ENCODE measurements around the gene CACNG5.
"Not testable (repeated sequence)": the region's sequence is repeated elsewhere in the genome, so short reads cannot be mapped to it uniquely, and the experiment has no call there.

Gene CACNG5

DNA sequence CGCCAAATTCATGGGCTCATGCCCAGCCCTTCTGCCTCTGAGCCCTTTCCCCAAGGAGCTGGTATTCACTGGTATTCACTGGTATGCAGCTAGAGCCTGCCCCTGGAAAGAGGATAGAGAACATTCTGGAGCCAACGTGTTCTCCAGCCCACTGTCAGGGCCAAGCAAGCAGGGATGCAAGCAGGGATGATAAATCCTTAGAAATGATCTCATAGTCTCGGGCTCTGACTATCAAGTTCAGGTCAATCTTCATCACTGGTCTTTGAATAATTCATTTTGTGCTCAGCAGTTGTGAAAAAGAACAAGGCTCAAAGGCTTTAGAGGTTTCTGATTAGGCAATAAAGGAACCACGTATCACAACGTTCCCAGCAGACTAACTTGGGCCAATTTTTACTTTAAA lies 57.3 kb downstream of the CACNG5 start:
- no peak for TF ChIP-seq CTCF (conservative IDR thresholded peaks at IDR 0.05)
- no peak overlapping the region for H3K27ac ChIP-seq

DNA sequence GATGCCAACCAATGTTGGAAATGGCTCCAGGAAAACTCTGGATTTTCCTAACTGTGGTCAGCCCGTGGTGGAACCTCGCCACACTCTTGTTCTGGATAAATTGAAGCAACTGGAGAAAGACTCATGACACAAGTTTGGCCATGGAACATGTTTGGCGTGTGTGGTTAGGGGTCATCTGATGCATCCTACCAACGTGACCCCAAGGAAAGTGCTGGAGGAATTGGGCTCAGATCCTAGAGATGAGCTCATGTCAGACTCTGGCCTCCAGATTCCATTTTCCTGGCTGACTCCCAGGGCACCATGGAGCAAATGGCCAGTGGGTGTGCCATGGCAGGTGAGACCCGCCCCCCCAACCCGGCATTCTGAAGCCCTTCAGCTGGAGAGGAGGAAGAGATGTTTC lies 58.5 kb downstream of the CACNG5 start:
- no peak for TF ChIP-seq CTCF (conservative IDR thresholded peaks at IDR 0.05)
- no peak overlapping the region for H3K27ac ChIP-seq

DNA sequence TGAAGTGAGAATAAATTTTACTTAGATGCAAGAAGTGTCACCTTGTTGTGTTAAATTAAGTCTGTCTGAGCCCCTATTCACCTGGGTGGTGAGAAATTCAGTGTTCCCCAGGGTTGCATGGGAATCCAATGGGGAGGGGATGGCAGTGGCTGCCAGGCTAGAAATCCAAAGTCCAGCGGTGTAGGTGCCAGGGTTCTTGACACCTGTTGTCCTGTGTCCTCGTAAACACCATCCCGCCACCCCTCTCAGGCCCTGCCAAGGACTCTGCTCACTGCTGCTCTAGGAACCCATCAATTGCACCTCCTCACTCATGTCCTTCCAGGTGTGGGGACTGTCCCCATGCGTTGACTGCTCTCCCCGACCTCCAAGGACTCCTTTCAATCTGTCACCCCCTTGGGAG lies 58.9 kb downstream of the CACNG5 start:
- no peak for TF ChIP-seq CTCF (conservative IDR thresholded peaks at IDR 0.05)
- H3K27ac ChIP-seq = no peak overlapping the region

DNA sequence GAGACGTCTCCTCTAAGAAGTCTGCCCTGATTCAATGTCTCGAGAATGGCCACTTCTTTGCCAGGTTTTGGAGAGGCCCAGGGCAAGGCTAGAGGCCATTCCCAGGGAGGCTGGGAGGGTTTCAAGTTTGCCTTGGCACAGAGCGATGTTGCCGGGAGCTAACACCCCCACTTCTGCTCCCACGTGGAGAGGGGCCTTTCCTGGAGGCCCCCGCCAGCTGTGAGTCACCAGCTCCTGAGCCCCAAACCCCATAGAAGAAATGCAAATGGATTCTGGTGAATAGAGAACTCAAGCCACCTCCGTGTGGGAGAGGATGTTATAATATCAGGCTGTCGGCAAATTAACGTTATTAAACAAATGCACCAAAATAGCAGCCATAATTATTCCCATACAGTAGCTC lies 62.2 kb downstream of the CACNG5 start:
- TF ChIP-seq CTCF (conservative IDR thresholded peaks at IDR 0.05) = no peak
- H3K27ac ChIP-seq = no peak overlapping the region

GRCh38 chr17:66898536-66898935 lies 63.6 kb downstream of the CACNG5 start:
- no peak for TF ChIP-seq CTCF (conservative IDR thresholded peaks at IDR 0.05)
- no peak overlapping the region for H3K27ac ChIP-seq

- peak; percentile 70 for TF ChIP-seq CTCF (conservative IDR thresholded peaks at IDR 0.05)
- H3K27ac ChIP-seq = peak overlapping the region; percentile 47
Measured at GRCh38 chr17:66900126-66901010, 65.5 kb downstream of the CACNG5 start.

DNA sequence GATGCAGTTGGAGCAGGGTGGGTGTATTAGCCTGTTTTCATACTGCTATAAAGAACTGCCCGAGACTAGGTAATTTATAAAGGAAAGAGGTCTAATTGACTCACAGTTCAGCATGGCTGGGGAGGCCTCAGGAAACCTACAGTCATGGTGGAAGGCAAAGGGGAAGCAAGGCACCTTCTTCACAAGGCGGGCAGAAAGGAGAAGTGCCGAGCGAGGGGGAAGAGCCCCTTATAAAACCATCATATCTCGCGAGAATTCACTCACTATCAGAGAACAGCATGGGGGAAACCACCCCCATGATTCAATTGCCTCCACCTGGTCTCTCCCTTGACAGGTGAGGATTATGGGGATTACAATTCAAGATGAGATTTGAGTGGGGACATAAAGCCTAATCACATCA lies 68.4 kb downstream of the CACNG5 start:
- not testable (repeated sequence) for H3K27ac ChIP-seq

GRCh38 chr17:66903781-66904180 lies 68.9 kb downstream of the CACNG5 start:
- no peak for TF ChIP-seq CTCF (conservative IDR thresholded peaks at IDR 0.05)
- H3K27ac ChIP-seq = no peak overlapping the region

Data from VCaP (cell line).